Stimulated activated CD8-positive, alpha-beta memory T cell treated with anti-CD3 and anti-CD28 coated beads, Interleukin-7, amount 100 ng/mL, for 1 hour (primary cell): ENCODE results near the gene GNG11.

Experiments used
- DNase-seq, 2 donors: peaks; one replicate each; pipeline ENCODE4 v3.0.0-alpha.2; 2020; ENCODE audit warnings: low read depth in 2 of 2

GNG11 gene

DNA sequence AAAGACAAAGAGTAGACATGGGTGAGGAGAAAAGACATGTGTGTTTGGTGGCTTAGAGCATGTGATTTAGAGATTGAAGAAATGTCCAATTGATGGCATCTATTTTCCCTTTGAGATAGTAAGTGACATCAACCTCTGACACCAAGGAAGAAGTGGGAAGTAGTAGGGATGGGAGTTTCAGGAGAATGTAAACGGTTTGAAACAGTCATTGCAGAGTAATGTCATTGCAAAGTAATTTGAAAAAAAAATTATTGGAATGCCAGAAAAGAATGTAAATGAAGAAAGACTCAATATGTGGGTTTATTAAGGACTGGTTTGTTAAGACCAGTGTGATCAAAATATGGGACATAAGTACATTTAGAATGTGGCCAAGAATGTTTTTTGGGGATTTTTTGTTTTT lies 26.6 kb downstream of the GNG11 start:
- DNase-seq = no peak

DNA sequence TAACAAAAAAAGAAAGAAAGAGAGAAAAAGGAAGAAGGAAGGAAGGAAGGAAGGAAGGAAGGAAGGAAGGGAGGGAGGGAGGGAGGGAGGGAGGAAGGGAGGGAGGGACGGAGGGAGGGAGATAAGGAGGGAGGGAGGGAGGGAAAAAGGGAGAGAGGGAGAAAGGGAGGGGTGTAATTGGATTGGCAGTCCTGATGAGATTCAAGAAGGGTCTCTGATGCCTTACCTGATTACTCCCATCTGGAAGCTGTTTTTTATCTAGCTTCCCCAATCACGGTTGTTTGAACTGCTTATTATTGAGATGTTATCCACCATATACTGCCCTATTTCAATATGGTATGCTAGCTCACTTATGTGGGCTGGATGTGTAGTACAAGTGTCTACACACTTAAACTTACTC lies 27.3 kb downstream of the GNG11 start:
- no peak for DNase-seq

- no peak for DNase-seq
These were observed 27.9 kb downstream of the GNG11 start for GRCh38 chr7:93949423-93949822.

DNA sequence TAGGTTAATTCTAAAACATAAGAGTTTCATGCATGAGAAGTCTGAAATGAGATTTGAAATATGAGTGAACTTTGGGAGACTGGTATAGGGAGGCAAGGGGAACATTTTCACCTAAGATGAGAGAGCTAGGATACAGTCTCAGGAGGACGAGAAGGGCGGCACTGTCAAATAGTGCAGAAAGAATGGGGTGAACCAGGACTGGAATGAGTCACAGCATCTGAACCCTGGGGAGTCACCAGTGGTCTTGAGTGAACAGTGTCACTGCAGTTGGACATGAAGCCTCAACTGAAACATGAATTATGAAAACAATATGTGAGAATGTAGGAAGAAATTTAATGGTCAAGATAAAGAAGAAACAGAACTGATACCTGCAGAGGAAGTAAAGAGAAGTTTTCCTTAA lies 33.8 kb downstream of the GNG11 start:
- DNase-seq = no peak

- DNase-seq = no peak
These were observed 36.2 kb downstream of the GNG11 start for GRCh38 chr7:93957767-93958166.

- DNase-seq = no peak
These were observed 36.7 kb downstream of the GNG11 start for GRCh38 chr7:93958216-93958615.

DNA sequence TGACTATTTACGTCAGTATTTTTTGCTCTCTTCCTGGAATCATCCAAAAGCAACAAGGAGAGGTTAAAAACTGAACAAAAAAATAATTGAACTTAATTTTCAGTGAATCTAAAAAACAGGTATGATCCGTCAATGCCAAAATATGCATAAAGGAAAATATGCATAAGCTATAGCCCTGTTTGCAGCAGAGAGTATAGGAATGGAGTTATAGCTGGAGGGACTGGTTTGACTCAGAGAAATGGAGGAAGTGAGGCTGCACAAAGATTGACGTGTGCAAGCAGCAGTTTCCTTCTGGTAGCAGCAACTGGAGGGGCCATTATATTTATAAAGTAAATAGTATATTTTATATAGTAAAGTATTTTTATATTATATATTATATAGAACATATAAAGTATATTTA lies 37.1 kb downstream of the GNG11 start:
- no peak for DNase-seq

- no peak for DNase-seq
These were observed 39.5 kb downstream of the GNG11 start for GRCh38 chr7:93960986-93961385.

GRCh38 chr7:93964262-93964661 lies 42.7 kb downstream of the GNG11 start:
- DNase-seq = no peak

- DNase-seq = no peak
These were observed 43.3 kb downstream of the GNG11 start for GRCh38 chr7:93964813-93965212.

DNA sequence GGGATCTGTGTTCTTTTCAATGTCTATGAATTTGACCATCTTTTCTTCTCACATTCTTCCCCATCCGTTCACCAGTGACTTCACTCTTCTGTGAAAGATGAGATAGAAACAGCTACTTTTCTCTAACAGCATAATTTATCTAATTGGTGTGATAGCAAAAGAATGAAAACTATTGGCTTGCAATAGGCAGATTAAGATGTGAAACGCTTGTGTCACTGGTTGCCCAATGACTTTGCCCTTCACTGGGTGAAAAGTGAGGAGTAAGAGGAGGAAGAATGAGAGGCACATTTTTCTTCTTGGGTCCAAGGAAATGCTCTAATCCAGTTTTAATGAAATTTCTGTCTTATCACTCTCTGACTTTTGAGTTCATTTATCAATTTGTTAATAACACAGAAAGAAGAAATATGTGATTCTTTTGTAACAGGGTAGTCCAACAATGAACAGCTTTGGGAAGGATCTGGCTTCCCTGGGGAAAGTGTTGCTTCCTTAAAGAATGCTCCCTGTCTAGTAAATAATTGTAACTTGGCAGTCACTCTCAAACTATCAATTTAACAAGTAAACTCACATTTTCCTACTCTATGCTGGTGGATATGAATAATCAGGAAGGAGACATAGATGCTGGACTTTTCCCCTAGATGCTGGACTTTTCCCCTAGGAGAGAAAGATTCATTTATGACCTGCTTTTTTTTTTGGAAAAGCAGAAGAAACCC lies 47.5 kb downstream of the GNG11 start:
- DNase-seq = no peak

DNA sequence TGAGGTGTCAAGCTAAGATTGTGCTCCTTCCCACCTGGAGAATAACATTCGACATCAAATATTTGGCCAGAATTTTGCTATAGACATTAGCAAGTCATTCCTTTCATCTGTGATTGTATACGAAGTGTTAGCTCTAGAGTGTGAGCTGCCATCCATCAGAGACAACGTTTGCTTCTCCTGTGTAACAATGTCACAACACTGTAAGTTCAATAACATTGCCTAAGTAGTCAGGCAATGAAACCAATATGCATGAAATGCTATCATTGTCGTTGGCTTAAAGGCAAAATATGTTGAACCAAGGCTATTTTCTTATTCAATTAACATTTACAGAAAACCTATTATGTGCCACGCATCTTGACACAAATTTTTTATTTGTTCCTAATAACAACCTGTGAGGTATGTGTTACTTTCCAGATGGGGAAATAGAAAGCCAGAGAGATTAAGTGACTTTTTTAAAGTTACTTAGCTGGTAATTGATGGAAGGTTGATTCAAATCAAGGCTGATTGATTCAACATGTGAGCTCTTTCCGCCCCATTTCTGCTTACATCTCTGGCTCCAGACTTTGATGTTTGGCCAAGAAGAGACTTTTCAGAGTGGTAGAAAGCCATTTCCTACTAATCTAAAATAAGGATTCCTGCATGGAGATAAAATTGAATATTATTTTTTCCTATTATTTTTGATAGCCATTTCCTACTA lies 50.6 kb downstream of the GNG11 start:
- DNase-seq = no peak

DNA sequence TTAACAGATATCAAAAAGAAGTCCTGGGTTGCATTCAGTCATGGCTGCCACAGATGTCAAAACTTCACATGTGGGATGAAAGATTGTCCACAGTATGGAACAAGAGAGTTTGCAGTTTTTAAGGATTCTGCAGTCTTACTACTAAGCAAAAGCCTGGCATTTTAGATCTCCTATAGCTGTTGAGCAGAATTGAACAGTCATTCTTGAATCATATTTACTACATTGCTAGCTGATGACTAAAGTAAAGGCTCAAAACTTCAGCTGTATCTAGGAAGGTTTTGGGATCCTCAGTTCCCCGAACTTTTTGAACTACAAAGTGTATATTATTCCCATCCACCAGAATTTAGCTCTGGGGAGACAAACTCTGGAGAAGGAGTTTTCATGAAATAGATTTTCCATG lies 51.6 kb downstream of the GNG11 start:
- DNase-seq = no peak

DNA sequence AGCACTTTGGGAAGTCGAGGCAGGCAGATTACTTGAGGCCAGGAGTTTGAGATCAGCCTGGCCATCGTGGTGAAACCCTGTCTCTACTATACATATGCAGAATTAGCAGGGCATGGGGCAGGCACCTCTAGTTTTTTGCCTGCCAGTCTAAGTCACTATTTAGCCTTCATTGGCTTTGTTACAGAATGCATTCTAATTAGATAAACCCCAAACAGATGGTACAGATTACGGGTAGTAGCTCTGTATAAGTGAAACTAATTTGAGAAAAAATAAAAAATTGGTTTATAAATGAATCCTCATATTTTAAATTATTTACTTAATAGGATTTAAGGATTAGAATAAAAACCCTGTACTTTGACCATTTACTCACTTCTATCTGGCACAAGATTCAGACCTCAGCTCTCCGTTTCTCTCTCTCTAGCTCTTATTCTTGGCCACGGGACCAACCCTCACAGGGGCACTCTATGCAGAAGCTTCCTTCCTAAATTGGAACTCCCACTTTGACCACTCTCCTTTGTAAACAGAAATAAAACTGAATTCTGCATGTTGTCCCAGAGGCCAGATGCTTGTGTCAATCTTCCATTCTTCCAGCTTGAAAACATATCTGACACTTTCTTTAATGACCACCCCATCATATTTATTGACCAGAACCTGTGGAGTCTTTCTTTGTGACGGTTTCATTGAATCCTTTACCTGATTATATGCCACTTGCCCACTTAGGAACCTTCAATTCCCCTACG lies 55.8 kb downstream of the GNG11 start:
- DNase-seq = no peak
